ENCODE data around the gene CHAT. TPM values are rescaled to one million over a fixed set of nuclear protein-coding genes. Genes with fewer than 3 reads are reported as not detected.

The CHAT gene
- total RNA-seq, 4 donors from 2014 or later = not detected

DNA sequence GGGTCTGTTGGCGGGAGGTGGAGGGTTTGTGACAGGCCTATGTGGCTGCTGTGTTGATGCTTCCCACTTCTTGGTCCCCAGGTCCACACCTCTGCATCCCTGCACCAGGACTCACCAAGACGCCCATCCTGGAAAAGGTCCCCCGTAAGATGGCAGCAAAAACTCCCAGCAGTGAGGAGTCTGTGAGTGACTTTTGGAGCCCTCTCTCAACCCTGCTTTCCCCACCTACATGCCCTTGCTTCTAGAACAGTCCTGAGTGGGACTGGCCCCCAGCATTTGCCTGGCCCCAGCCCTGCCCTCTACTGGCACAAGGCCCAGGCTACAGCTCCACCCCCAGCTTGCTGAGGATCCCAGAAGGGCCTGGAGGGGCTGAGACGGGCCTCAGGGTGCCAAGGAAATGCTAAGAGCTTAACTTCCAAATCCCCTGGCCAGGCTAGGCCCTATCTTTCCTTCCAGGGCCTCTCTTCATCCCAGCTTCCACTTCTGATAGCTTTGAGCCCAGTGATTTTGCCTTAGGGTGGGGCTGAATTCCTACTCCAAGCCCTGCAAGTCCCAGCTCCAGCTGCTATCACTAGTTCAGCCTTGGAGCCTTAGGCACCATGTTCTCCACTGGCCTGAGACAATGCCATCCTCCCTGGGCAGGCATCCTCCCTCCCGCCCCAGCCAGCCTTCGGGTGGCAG lies 2.7 kb downstream of the CHAT start:
- no peaks in the 10 kb centered on the region for H3K36me3 ChIP-seq
- H3K4me3 ChIP-seq = no peak overlapping the region
- no peak overlapping the region for H3K27ac ChIP-seq
- no peak for DNase-seq (ENCODE audit: low spot score in 2 of 2)
- peaks cover 0 to 27% (median 0%) of the 10 kb centered on the region in 4 donors for H3K4me1 ChIP-seq
- WGBS, 2 donors = 63 to 74% methylated on average over 6 of the region's 6 CpGs
- no peaks in the 10 kb centered on the region for H3K9me3 ChIP-seq
- peaks cover 0 to 78% of the 10 kb centered on the region in 2 donors for H3K27me3 ChIP-seq
- TF ChIP-seq POLR2A (IDR thresholded peaks at IDR 0.05) (no peak), EP300 (IDR thresholded peaks at IDR 0.05) (no peak)
- TF ChIP-seq, protein P1, sequence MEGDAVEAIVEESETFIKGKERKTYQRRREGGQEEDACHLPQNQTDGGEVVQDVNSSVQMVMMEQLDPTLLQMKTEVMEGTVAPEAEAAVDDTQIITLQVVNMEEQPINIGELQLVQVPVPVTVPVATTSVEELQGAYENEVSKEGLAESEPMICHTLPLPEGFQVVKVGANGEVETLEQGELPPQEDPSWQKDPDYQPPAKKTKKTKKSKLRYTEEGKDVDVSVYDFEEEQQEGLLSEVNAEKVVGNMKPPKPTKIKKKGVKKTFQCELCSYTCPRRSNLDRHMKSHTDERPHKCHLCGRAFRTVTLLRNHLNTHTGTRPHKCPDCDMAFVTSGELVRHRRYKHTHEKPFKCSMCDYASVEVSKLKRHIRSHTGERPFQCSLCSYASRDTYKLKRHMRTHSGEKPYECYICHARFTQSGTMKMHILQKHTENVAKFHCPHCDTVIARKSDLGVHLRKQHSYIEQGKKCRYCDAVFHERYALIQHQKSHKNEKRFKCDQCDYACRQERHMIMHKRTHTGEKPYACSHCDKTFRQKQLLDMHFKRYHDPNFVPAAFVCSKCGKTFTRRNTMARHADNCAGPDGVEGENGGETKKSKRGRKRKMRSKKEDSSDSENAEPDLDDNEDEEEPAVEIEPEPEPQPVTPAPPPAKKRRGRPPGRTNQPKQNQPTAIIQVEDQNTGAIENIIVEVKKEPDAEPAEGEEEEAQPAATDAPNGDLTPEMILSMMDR (IDR thresholded peaks at IDR 0.05) = no peak

- TF ChIP-seq EP300 (IDR thresholded peaks at IDR 0.05) = no peak
- TF ChIP-seq, protein P1 (IDR thresholded peaks at IDR 0.05) = no peak
- TF ChIP-seq POLR2A (IDR thresholded peaks at IDR 0.05) = no peak
- H3K4me1 ChIP-seq = peaks cover 0 to 19% (median 0%) of the 10 kb centered on the region in 4 donors
Measured at GRCh38 chr10:49617121-49618020, 3.5 kb downstream of the CHAT start.

DNA sequence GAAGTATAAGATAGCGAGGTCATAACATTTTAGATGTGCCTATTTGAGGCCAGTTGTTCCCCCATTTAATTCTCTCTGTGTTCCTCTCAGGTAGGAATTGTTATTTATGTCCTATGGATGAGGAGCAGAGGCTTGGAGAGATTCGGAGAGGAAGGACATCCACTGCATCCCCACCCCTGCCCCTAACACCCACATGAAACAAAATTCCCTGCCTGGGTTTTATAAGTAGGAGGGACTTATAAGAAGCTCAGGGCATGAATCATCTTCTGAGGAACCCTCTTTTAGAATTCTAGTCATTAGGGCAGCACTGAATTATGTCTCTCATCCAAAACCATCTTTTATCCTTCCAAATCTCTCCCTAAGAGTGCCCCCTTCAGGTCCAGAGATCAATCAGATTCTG lies 5.0 kb downstream of the CHAT start:
- H3K27me3 ChIP-seq = peaks cover 0 to 58% of the 10 kb centered on the region in 2 donors
- no peak overlapping the region for H3K27ac ChIP-seq
- no peaks in the 10 kb centered on the region for H3K9me3 ChIP-seq
- H3K4me1 ChIP-seq = peaks cover 0 to 7% (median 0%) of the 10 kb centered on the region in 4 donors
- WGBS, 2 donors = 83 to 88% methylated on average over 2 of the region's 2 CpGs
- no peak overlapping the region for H3K4me3 ChIP-seq
- no peak for TF ChIP-seq EP300 (IDR thresholded peaks at IDR 0.05)
- no peak for TF ChIP-seq POLR2A (IDR thresholded peaks at IDR 0.05)
- TF ChIP-seq, protein P1 (IDR thresholded peaks at IDR 0.05) = no peak
- no peak for DNase-seq (ENCODE audit: low spot score in 2 of 2)
- H3K36me3 ChIP-seq = no peaks in the 10 kb centered on the region

More at GRCh38 chr10:49617121-49618020, 3.5 kb downstream of the CHAT start:
- Histone ChIP-seq H3K27ac (no peak overlapping the region), H3K27me3 (peaks cover 0 to 72% of the 10 kb centered on the region in 2 donors), H3K9me3 (no peaks in the 10 kb centered on the region), H3K36me3 (no peaks in the 10 kb centered on the region), H3K4me3 (no peak overlapping the region)
- DNase-seq (ENCODE audit: low spot score in 2 of 2) = no peak
- WGBS, 2 donors = 60 to 63% methylated on average over 7 of the region's 7 CpGs

GRCh38 chr10:49619613-49620012 lies 5.8 kb downstream of the CHAT start:
- TF ChIP-seq POLR2A (IDR thresholded peaks at IDR 0.05) (no peak), EP300 (IDR thresholded peaks at IDR 0.05) (no peak)
- Histone ChIP-seq H3K9me3 (no peaks in the 10 kb centered on the region), H3K27ac (no peak overlapping the region), H3K27me3 (peaks cover 0 to 50% of the 10 kb centered on the region in 2 donors), H3K36me3 (no peaks in the 10 kb centered on the region), H3K4me3 (no peak overlapping the region), H3K4me1 (no peaks in the 10 kb centered on the region)
- no peak for DNase-seq (ENCODE audit: low spot score in 2 of 2)
- WGBS, 2 donors = 52 to 57% methylated on average over 10 of the region's 10 CpGs

GRCh38 chr10:49620286-49620810 lies 6.5 kb downstream of the CHAT start:
- Histone ChIP-seq H3K36me3 (no peaks in the 10 kb centered on the region), H3K4me1 (no peaks in the 10 kb centered on the region), H3K27ac (no peak overlapping the region), H3K4me3 (no peak overlapping the region), H3K9me3 (no peaks in the 10 kb centered on the region), H3K27me3 (peaks cover 0 to 43% of the 10 kb centered on the region in 2 donors)
- TF ChIP-seq, protein P1 (IDR thresholded peaks at IDR 0.05) = no peak
- no peak for TF ChIP-seq POLR2A (IDR thresholded peaks at IDR 0.05)
- no peak for TF ChIP-seq EP300 (IDR thresholded peaks at IDR 0.05)
- DNase-seq (ENCODE audit: low spot score in 2 of 2) = no peak
- WGBS, 2 donors = 80 to 83% methylated on average over 9 to 12 of the region's 12 CpGs

Data from tibial nerve (tissue), 4 donors.